T-helper 2 cell treated with Interferon-gamma antibody and Interleukin-4, amounts not matched to agents 5 μg/mL and 100 μg/mL, for 36 hours (primary cell): ENCODE data around the gene AHI1.

Source experiments
- DNase-seq: peaks from one replicate; pipeline ENCODE4 v3.0.0; 2021; ENCODE audit warnings: low spot score
- H3K27ac Mint-ChIP-seq: one replicate; pipeline ENCODE4 v1.8.0; 2021; ENCODE audit warnings: mild to moderate bottlenecking, mixed read lengths
- H3K27me3 Mint-ChIP-seq: one replicate; pipeline ENCODE4 v1.8.0; 2021; ENCODE audit warnings: low read depth, mixed read lengths
- H3K36me3 Mint-ChIP-seq: one replicate; pipeline ENCODE4 v1.8.0; 2021; ENCODE audit warnings: low read depth, mixed read lengths
- H3K4me1 Mint-ChIP-seq: one replicate; pipeline ENCODE4 v1.8.0; 2021; ENCODE audit warnings: low read depth, mixed read lengths
- H3K4me3 Mint-ChIP-seq: one replicate; pipeline ENCODE4 v1.8.0; 2022; ENCODE audit warnings: mild to moderate bottlenecking, moderate library complexity, mixed read lengths
- H3K9me3 Mint-ChIP-seq: one replicate; pipeline ENCODE4 v1.8.0; 2021; ENCODE audit warnings: mixed read lengths

AHI1 gene

DNA sequence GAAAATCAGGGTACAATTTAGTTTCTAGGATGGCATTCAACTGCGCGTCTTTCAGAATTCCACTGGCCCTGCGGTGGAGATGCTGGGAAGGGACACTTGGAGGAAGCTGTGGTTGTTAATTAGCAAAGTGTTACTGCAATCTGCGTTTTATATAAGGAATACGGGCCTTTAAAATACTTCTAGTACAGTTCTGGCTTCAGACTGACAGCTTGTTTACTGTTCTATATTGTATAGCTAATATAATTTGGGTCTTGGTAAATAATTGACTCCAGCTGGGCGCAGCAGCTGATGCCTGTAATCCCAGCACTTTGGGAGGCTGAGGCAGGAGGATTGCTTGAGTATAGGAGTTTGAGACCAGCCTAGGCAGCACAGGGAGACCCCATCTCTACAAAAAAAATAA is 252.7 kb downstream of the AHI1 start:
- H3K4me1 Mint-ChIP-seq, result no peaks in the 10 kb centered on the region
- H3K4me3 Mint-ChIP-seq, result no peak overlapping the region
- H3K27ac Mint-ChIP-seq, result no peak overlapping the region
- no peaks in the 10 kb centered on the region for H3K27me3 Mint-ChIP-seq
- H3K36me3 Mint-ChIP-seq, result no peaks in the 10 kb centered on the region
- no peak for DNase-seq
- no peaks in the 10 kb centered on the region for H3K9me3 Mint-ChIP-seq

DNA sequence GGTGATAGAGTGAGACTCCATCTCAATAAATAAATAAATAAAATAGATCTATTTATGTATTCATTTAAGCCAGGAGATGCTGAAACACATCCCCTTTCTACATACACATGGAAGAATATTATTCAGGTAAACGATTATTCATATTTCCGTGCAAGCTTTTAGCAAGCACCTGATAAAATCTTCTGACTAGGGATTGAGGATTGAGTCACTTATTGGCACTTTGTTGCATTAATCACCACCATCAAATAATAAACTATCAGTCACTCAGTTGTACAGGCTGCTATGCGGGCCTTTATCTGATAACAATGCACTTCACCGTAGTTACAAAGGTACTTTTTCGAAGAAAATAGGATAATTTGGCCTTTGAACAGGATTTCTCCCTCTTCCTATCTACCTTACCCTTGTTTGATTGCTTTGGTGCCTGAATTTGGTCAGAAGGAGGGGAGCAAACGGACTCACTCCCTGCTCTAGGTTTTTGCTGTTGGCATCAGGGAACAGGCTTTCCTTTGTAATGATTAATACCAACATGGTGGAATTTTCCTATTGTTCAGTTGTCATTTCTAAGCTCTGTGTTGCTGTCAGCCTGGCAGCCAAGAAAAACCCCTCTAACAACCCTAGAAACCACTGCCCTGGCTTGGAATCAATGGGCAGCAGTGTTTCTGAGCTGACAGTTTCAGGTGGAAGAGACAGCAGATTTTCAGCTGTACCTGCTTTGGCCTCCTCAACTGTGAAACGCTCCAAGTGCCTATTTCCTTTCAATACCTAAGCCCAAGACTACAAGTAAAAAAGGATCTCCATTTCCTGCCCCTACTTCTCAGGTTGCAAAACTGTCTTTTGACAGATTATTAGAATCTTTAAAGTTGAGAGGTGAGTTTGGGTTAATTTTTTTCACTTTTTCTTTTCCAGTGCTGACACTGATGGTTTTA is 253.4 kb downstream of the AHI1 start:
- H3K4me1 Mint-ChIP-seq, result no peaks in the 10 kb centered on the region

DNA sequence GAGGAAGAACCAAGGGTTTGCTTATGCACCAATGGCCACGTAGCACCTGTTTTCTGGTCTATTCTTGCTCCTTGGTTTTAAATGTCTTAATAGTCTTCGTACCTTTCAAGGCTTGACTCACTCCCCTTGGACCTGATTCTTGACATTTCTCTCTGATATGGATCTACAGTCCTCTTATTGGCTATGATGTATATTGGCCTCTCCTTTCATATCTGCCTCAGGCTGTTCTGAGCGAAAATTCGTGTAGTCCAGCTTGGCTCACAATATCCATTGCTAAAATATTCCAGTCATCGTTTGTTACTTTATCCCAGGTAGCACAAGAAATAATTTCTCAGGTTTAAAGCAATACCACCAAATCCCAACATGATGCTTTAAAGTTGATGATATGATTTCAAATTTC is 256.8 kb downstream of the AHI1 start:
- H3K27me3 Mint-ChIP-seq, result no peaks in the 10 kb centered on the region
- H3K9me3 Mint-ChIP-seq, result no peaks in the 10 kb centered on the region
- no peak for DNase-seq
- H3K4me3 Mint-ChIP-seq, result no peak overlapping the region
- H3K36me3 Mint-ChIP-seq, result no peaks in the 10 kb centered on the region
- peaks cover 12% of the 10 kb centered on the region for H3K4me1 Mint-ChIP-seq
- H3K27ac Mint-ChIP-seq, result no peak overlapping the region

More for the DNA sequence above, 253.4 kb downstream of the AHI1 start:
- H3K27me3 Mint-ChIP-seq, result no peaks in the 10 kb centered on the region
- H3K27ac Mint-ChIP-seq, result no peak overlapping the region
- H3K9me3 Mint-ChIP-seq, result no peaks in the 10 kb centered on the region
- no peaks in the 10 kb centered on the region for H3K36me3 Mint-ChIP-seq
- no peak for DNase-seq
- H3K4me3 Mint-ChIP-seq, result no peak overlapping the region

DNA sequence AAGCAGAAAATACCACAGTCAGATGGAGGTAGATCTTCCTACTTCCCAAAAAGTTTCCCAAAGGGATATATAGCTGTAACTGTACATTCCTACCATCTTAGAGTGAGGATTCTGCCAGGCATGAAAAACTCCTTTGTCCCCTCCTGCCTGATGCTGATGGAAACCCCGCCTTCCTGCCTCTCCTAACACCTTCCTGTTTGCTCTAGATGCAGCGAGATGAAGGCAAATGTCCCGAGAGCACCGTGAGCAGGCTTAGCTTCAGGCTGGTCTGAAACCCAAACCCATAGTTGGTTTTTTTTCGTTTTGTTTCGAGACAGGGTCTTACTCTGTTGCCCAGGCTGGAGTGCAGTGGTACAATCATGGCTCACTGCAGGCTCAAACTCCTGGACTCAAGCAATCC is 260.8 kb downstream of the AHI1 start:
- no peaks in the 10 kb centered on the region for H3K9me3 Mint-ChIP-seq
- H3K4me3 Mint-ChIP-seq, result no peak overlapping the region
- H3K4me1 Mint-ChIP-seq, result peaks cover 27% of the 10 kb centered on the region
- no peak for DNase-seq
- H3K27ac Mint-ChIP-seq, result peak overlapping the region; percentile 13
- H3K27me3 Mint-ChIP-seq, result no peaks in the 10 kb centered on the region
- H3K36me3 Mint-ChIP-seq, result no peaks in the 10 kb centered on the region

DNA sequence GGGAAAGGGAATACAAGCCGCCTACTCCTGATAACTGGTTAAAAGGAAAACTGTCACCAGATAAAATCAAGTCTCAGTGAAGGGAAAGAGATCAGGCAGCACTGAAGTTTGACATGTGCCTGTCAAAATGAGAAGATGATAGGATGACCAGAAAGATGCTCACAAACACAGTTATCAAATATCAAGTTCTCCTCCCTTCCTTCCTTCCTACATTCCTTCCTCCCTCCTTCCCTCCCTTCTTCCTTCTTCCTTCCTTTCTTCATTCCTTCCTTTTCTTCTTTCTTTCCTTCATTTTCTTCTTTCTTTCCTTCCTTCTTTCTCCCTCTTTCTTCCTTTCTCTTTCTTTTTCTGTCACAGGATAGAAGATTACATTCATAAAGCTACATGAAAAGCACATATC is 261.2 kb downstream of the AHI1 start:
- Mint-ChIP-seq H3K4me3 (no peak overlapping the region), H3K27me3 (no peaks in the 10 kb centered on the region), H3K27ac (peak overlapping the region; percentile 63), H3K4me1 (peaks cover 31% of the 10 kb centered on the region), H3K36me3 (no peaks in the 10 kb centered on the region), H3K9me3 (no peaks in the 10 kb centered on the region)
- no peak for DNase-seq

DNA sequence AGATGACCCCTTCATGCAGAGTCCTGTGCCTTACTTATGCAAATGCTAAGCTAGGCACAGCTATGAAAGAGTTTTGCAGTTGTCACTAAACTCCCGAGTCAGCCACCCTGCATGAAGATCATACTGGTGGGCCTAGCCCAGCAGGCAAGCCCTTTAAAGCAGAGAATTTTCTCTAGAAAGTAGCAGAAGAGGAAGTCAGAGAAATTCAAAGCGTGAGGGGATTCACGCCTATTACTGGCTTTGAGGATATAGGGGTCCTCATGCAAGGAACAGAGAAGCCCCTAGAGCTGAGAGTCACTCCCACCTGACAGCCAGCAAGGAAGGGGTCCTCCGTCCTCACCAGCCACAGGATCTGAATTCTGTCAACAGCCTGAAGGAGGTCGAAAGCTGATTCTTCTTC is 261.8 kb downstream of the AHI1 start:
- H3K27ac Mint-ChIP-seq, result no peak overlapping the region
- H3K36me3 Mint-ChIP-seq, result no peaks in the 10 kb centered on the region

DNA sequence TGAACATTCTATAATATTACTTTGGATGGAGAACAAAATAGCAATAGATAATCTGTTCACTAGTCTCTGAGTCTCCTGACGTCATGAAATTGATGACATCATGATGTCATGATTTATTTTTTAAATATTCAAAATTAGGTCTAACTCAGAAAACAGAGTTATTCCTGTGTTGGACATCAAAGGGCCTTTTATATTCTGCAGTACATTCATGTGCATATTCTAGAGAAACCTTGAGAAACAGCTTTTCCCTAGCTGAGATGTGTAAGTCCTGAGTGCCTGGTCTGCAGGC is 263.1 kb downstream of the AHI1 start:
- Mint-ChIP-seq H3K4me1 (peaks cover 38% of the 10 kb centered on the region), H3K9me3 (no peaks in the 10 kb centered on the region), H3K27me3 (no peaks in the 10 kb centered on the region), H3K36me3 (no peaks in the 10 kb centered on the region), H3K4me3 (no peak overlapping the region), H3K27ac (peak overlapping the region; percentile 45)
- no peak for DNase-seq

More for the DNA sequence above, 261.8 kb downstream of the AHI1 start:
- H3K27me3 Mint-ChIP-seq, result no peaks in the 10 kb centered on the region
- H3K4me1 Mint-ChIP-seq, result peaks cover 37% of the 10 kb centered on the region
- DNase-seq, result no peak
- no peak overlapping the region for H3K4me3 Mint-ChIP-seq
- no peaks in the 10 kb centered on the region for H3K9me3 Mint-ChIP-seq

DNA sequence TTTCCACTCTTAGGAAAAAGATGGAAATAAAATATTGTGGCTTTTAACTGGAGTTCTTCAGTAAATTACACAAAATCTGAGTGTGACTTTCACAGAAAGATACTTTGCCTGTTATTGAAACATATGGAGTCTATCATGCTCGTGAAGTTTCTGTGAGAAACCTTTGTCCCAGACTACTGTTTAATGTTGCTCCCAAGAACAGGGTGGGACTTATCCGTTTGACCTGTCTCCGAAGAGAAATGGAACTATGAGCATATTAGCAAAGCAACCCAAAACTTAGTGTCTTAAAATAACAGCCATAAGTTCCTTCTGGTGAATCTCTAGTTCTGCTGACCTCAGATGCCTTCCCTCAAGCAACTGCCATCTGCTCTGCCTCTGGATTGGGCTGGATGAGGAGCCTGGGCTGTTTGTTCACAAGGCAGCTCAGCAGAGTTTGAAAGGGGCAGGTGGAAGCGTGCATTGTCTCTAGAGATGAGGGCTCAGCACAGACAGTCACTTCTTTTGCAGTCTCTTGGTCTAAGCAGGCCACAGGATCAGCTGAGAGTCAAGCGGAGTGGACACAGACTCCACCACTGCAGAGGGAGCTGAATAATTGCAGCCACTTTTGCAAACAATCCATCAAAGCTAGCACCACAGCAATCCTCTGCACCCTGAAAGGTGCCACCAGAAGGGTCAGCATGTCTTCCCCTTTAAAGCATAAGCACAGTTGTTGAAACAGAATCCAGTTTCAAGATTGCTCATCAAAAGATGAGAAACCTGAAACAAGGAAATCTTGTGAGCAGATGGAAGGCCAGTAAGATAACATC is 263.7 kb downstream of the AHI1 start:
- Mint-ChIP-seq H3K4me3 (no peak overlapping the region), H3K36me3 (no peaks in the 10 kb centered on the region), H3K27ac (peak overlapping the region; percentile 45), H3K27me3 (no peaks in the 10 kb centered on the region), H3K4me1 (peaks cover 38% of the 10 kb centered on the region), H3K9me3 (no peaks in the 10 kb centered on the region)
- DNase-seq, result no peak
